ENCODE measurements around the gene MPP2. TPM values are rescaled to one million over a fixed set of nuclear protein-coding genes. Genes with fewer than 3 reads are reported as not detected.
"Not testable (repeated sequence)": the region's sequence is repeated elsewhere in the genome, so short reads cannot be mapped to it uniquely, and the experiment has no call there.

MPP2 gene
- total RNA-seq, 2 donors from 2014 or later, result 1.6 to 2.6 TPM

DNA sequence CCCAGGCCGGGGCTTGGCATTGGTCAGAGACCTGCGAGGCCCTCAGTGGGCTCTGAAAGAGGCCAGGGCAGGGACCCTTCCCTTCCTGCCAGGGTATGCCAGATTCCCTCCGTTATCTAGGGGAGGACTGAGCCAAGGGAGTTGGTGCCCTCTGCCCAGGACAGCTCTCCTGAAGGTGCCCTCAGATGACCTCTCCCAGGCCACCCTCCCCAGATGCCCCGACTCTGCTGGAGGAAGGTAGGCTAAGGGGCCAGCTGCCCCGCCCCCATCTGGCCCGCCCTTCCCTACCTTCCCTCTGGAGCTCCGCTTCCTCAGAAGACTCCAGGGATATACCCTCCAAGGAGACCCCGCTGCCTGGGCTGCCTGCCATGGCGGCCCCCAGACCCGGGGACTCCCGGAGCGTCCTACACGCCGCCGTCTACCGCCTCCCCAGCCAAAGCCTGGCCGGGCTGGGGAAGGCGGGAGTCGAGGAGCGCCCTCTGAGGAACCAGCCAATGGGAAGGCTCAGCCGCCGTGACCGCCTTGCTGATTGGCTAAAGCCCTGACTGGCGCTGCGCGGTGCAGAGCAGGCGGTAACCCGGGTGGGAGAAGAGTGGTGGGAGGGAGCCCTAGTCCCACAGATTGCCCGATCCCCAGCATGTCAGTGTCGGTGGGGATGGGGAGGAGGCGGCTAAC, 7.0 kb downstream of the MPP2 start:
- H3K9me3 ChIP-seq, result no peaks in the 10 kb centered on the region
- H3K4me3 ChIP-seq, result peak overlapping the region in 1 of 2 donors; percentile 15
- no peak overlapping the region for H3K27ac ChIP-seq
- H3K36me3 ChIP-seq (replicated peaks in 1 of 2; ENCODE audit: insufficient read depth in 1 of 2, low read depth in 2 of 2), result no peaks in the 10 kb centered on the region
- peaks cover 14% of the 10 kb centered on the region for H3K4me1 ChIP-seq
- 2 to 6% methylated on average over 15 to 31 of the region's 31 CpGs for WGBS, 2 donors
- DNase-seq (peak; percentile 80 to 89 (median 84)), ATAC-seq (peak; percentile 98)
- TF ChIP-seq, protein P1, sequence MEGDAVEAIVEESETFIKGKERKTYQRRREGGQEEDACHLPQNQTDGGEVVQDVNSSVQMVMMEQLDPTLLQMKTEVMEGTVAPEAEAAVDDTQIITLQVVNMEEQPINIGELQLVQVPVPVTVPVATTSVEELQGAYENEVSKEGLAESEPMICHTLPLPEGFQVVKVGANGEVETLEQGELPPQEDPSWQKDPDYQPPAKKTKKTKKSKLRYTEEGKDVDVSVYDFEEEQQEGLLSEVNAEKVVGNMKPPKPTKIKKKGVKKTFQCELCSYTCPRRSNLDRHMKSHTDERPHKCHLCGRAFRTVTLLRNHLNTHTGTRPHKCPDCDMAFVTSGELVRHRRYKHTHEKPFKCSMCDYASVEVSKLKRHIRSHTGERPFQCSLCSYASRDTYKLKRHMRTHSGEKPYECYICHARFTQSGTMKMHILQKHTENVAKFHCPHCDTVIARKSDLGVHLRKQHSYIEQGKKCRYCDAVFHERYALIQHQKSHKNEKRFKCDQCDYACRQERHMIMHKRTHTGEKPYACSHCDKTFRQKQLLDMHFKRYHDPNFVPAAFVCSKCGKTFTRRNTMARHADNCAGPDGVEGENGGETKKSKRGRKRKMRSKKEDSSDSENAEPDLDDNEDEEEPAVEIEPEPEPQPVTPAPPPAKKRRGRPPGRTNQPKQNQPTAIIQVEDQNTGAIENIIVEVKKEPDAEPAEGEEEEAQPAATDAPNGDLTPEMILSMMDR (IDR thresholded peaks at IDR 0.05), result no peak
- TF ChIP-seq POLR2A (IDR thresholded peaks at IDR 0.05), result no peak
- H3K27me3 ChIP-seq, result peaks cover 0 to 2% of the 10 kb centered on the region in 2 donors
- intact Hi-C loops (cut with DNase I), result no loop called here

DNA sequence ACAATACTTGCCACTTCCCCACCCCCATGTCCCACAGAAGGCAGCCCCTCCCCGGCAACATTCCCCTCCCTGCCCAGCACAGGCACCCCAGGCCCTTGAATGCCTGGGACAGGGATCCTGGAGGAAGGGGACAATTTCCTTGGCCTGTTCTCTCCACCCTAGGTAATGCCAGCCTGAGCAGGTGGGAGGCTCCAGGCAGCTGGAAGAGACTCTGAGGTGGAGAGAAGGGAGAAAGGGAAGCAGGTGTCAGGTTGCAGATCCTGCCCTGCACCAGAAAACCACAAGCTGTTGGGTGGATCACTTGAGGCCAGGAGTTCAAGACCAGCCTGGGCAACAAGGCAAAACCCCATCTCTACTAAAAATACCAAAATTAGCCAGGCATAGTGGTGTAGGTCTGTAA, 8.9 kb downstream of the MPP2 start:
- no peak overlapping the region for H3K4me3 ChIP-seq
- intact Hi-C loops (cut with DNase I), result loop anchor here (10.0 kb wide), 1 partner anchor 266 kb away; no protein-coding TSS in a partner anchor
- H3K27me3 ChIP-seq, result no peaks in the 10 kb centered on the region
- no peaks in the 10 kb centered on the region for H3K9me3 ChIP-seq
- H3K4me1 ChIP-seq, result peaks cover 14% of the 10 kb centered on the region
- no peaks in the 10 kb centered on the region for H3K36me3 ChIP-seq (replicated peaks in 1 of 2; ENCODE audit: insufficient read depth in 1 of 2, low read depth in 2 of 2)
- DNase-seq (no peak), ATAC-seq (no peak)
- WGBS, 2 donors, result 33 to 100% methylated on average over 1 of the region's 1 CpG
- TF ChIP-seq, protein P1 (IDR thresholded peaks at IDR 0.05), result no peak
- H3K27ac ChIP-seq, result no peak overlapping the region

DNA sequence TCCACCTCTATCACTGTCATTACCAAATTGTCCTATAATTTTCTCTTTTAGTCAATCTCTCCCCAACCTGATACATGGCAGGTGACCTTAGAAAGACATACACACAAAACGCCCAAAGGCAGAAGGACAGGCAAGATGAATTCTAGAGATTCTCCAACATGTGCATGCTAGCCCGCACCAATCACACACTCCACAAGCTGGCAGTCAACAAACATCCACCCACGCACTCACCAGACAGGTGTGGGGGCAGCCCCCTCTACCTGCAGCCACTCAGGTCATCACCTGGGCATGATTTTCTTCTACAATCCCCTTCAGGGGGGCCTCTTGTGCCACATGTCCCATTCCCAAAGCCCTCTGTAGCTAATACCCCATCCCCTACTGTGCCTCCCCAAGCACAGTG, 9.5 kb downstream of the MPP2 start:
- Histone ChIP-seq H3K27ac (no peak overlapping the region), H3K9me3 (no peaks in the 10 kb centered on the region), H3K4me1 (peaks cover 14% of the 10 kb centered on the region), H3K4me3 (no peak overlapping the region), H3K27me3 (no peaks in the 10 kb centered on the region), H3K36me3 (replicated peaks in 1 of 2; ENCODE audit: insufficient read depth in 1 of 2, low read depth in 2 of 2) (no peaks in the 10 kb centered on the region)
- 79 to 81% methylated on average over 3 of the region's 3 CpGs for WGBS, 2 donors
- ATAC-seq (no peak), DNase-seq (no peak)
- TF ChIP-seq POLR2A (IDR thresholded peaks at IDR 0.05), result no peak
- TF ChIP-seq, protein P1 (IDR thresholded peaks at IDR 0.05), result no peak
- intact Hi-C loops (cut with DNase I), result loop anchor here (10.0 kb wide), 1 partner anchor 267 kb away; no protein-coding TSS in a partner anchor

DNA sequence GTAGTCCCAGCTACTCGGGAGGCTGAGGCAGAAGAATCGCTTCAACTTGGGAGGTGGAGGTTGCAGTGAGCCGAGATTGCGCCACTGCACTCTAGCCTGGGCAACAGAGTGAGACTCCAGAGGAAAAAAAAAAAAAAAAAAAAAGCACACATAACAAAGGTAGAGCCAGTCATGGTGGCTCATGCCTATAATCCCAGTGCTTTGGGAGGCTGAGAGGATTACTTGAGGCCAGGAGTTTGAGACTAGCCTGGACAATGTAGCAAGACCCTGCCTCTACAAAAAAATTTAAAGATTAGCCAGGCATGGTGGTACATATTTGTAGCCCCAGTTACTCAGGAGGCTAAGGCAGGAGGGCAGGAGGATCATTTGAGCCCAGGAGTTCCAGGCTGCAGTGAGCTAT, 12.8 kb downstream of the MPP2 start:
- not testable (repeated sequence) for H3K4me3 ChIP-seq; H3K27me3 ChIP-seq; H3K27ac ChIP-seq; H3K36me3 ChIP-seq (replicated peaks in 1 of 2; ENCODE audit: insufficient read depth in 1 of 2, low read depth in 2 of 2); H3K9me3 ChIP-seq; DNase-seq; H3K4me1 ChIP-seq; ATAC-seq
- intact Hi-C loops (cut with DNase I), result loop anchor here (10.0 kb wide), 1 partner anchor 270 kb away; no protein-coding TSS in a partner anchor
- 83 to 90% methylated on average over 4 of the region's 4 CpGs for WGBS, 2 donors

DNA sequence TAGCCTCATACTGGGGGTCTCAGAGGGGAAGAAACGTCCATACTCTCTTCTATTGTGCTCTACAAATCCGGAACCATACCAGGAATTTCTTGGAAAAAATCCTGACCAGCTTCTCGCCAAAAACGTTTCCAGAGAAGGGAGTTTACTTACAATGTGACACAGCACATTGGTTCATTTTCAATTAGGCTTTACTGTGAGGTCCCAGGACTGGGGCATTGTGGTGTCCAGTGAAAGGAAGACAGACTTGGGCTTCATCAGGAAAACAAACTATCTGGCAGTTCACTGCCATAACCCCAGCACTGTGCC, 14.7 kb downstream of the MPP2 start:
- TF ChIP-seq POLR2A (IDR thresholded peaks at IDR 0.05), result no peak
- TF ChIP-seq, protein P1 (IDR thresholded peaks at IDR 0.05), result no peak

More for the DNA sequence above, 14.7 kb downstream of the MPP2 start:
- H3K4me1 ChIP-seq, result no peaks in the 10 kb centered on the region
- H3K9me3 ChIP-seq, result no peaks in the 10 kb centered on the region
- ATAC-seq (no peak), DNase-seq (no peak)
- WGBS, 2 donors, result 53 to 59% methylated on average over 4 of the region's 4 CpGs
- H3K4me3 ChIP-seq, result no peak overlapping the region
- intact Hi-C loops (cut with DNase I), result loop anchor here (10.0 kb wide), 1 partner anchor 272 kb away; no protein-coding TSS in a partner anchor
- H3K27ac ChIP-seq, result no peak overlapping the region
- H3K36me3 ChIP-seq (replicated peaks in 1 of 2; ENCODE audit: insufficient read depth in 1 of 2, low read depth in 2 of 2), result no peaks in the 10 kb centered on the region
- no peaks in the 10 kb centered on the region for H3K27me3 ChIP-seq

All from body of pancreas (tissue), 4 donors.